A549 treated with RU486 at 1 μM for 4 hours (cell line): ENCODE measurements around the gene P2RY8. TPM values are rescaled to one million over a fixed set of nuclear protein-coding genes. Genes with fewer than 3 reads are reported as not detected.

ENCODE experiments used
- total RNA-seq: library from RNA; stranded (reverse); fragments of 200-300 nt; extraction: Qiagen RNA extraction; gene quantifications from 5 replicates; pipeline ENCODE4 v1.2.3, GENCODE V29; 2022; ENCODE audit warnings: low read depth

Gene P2RY8
- 0.02 to 0.04 TPM in 2 of 5 replicates, not detected in the others for total RNA-seq

GRCh38 chrX:1537031-1537715 is at the start of gene P2RY8:
Gene P2RY8, minus strand, starts transcription at chrX:1537185. Its CDS starts 70,627 bp downstream, at chrX:1466558.

GRCh38 chrX:1452516-1453394 is 84.2 kb downstream of the P2RY8 start, which contains the start of gene ASMTL:
Gene ASMTL, minus strand, starts transcription at chrX:1452909. Its CDS starts 69 bp downstream, at chrX:1452840.

Other genes starting within 250 kb of the P2RY8 start
- 0.15 to 0.30 TPM (median 0.21 TPM) in 5 replicates for gene IL3RA, start 200.4 kb downstream of the P2RY8 start, total RNA-seq
- 405 to 497 TPM (median 446 TPM) in 5 replicates for gene SLC25A6, start 145.1 kb downstream of the P2RY8 start, total RNA-seq
- gene ASMTL, start 84.3 kb downstream of the P2RY8 start, total RNA-seq = 17.1 to 20.1 TPM (median 18.2 TPM) in 5 replicates
- gene AKAP17A, start 54.4 kb upstream of the P2RY8 start, total RNA-seq = 26.3 to 38.6 TPM (median 36.9 TPM) in 5 replicates
- 0.09 to 0.34 TPM (median 0.30 TPM) in 3 of 5 replicates, not detected in the others for gene ASMT, start 77.9 kb upstream of the P2RY8 start, total RNA-seq